ENCODE data around the gene CDH13.

CDH13 gene

DNA sequence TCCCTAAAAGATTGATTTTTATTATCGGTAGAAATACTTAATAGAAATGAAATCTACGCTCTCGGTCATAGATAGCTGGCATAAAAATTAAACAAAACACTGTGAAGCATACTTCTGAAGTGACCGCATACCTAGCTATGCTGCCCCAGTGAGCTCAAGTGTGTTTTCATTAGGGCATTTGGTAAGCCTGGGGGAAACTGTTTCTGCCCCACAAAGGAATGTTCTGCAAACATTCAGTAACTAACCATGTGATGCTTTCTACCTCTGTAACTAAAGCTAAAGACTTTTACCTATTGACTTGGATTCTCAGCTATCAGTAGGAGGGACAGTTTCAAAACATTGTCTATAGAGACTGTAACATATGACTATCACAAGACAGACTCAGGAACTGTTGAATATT, 1087.5 kb downstream of the CDH13 start:
- DNase-seq, result no peak

DNA sequence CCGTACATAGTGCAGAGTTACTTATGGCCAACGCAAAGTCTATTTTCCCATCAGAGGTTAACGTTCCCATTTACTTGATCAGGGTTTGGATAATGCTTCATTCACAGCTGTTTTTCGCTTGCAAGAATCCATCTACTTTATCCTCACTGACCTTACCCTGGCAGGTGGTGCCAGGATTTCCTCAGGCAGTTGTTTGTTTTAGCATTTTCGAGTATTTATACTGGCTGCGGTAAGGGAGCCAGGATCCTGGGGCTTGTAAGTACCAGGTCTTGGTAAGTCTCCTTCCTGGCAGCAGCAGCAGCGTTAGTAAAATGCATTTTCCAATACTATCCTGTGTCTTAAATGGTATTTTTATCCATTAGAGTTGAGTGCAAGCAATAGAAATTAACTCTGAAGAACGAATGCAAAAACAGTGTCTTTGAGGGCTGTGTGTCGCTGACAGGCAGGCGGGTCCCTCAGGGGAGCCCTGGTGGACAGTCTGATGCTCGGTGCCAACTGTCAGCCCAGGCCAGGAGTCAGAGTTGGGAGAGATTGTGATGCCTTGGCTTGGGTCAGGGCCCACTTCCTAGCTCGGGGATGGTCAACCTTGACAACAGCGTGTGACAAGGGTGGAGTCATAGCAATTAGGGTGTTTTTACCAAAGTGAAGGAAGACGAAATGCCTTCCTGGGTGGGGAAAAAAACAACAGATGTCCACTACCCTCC, 1088.6 kb downstream of the CDH13 start:
- peak; percentile 92 for DNase-seq

DNA sequence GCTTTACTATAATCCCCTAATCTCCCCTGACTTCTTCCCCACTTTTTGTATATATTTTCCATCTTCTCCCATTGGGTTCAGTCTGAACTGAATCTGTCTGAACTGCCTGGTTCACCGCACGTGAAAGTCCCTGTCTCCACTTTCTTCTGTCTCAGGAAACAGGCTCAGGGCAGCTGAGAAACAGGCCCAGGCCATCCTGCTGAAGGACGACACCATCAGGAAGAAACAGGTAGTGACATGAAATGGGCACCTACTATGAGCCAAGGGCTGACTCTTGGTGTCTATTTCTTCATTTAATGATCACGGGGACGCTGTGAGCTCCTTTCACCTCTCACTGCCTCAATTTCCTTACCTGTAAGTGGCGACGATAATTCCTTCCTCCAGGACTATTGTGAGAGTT, 1090.5 kb downstream of the CDH13 start:
- no peak for DNase-seq

DNA sequence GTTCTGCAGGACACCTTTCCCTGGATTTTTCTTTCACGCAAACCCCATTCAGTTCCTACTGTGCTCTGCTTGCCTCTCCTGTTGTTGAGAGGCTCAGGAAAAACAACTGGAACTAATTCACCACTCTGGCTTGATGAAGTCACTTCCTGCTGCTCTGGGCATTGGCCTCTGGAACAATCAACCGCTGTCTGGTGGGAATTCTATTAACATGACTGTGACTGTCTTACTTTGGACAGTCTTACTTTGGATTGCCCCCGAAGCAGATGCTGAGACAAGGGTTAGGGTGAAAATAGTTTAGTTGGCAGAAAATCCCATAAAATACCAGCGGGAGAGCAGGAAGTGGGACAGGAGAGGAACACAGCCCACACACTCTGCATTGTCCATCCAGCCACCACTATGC, 1091.0 kb downstream of the CDH13 start:
- no peak for DNase-seq

DNA sequence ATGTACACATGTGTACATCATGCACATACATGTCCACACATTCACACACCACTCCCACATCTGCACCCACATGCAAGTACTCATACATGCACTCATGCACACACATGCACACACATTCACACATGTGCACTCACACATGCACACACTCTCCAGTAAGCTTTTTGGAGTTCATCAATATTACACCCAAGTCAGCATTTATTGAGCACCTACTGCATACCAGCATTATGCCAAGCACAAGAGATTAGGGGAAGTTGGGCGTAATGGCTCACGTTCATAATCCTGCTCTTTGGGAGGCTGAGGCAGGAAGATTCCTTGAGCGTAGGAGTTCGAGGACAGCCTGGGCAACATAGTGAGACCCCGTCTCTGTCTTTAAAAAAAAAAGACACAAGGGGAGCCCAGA, 1093.4 kb downstream of the CDH13 start:
- no peak for DNase-seq

DNA sequence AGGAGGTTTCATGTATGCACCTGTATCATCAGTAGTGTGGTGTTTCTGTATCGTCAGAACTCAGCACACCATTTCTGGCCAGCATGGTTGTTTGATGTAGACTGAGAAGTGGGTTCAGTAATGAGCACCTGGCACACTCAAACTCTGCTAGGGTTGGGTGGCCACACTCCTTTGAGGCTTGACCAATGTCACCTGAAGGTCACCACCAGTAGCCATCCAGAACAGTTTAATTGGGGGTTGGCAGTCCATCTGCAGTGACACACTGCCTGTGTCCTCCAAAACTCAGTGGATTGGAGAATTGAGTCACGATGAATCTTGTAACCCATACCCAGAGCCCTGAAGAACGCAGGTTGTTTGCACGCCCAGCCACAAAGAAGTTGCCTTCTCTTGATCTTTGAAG, 1094.2 kb downstream of the CDH13 start:
- no peak for DNase-seq

DNA sequence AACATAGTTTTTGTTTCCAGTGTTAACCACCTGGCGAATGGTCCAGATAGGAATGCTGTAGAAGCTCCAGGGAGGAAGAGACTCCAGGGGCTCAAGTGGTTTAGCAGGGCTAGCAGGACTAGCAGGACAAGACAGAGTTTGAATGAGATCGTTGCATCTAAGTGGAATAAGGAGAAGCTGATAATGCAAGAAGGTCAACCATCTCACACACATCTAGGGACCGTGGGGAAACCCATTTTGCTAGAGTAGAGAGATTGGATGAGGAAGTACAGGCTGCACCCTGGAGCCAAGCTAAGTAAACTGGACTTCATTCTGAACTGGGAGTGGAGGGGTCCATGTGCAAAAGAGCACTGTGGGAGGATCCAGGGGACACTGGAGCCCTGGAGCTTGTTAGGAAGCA, 1094.9 kb downstream of the CDH13 start:
- no peak for DNase-seq

DNA sequence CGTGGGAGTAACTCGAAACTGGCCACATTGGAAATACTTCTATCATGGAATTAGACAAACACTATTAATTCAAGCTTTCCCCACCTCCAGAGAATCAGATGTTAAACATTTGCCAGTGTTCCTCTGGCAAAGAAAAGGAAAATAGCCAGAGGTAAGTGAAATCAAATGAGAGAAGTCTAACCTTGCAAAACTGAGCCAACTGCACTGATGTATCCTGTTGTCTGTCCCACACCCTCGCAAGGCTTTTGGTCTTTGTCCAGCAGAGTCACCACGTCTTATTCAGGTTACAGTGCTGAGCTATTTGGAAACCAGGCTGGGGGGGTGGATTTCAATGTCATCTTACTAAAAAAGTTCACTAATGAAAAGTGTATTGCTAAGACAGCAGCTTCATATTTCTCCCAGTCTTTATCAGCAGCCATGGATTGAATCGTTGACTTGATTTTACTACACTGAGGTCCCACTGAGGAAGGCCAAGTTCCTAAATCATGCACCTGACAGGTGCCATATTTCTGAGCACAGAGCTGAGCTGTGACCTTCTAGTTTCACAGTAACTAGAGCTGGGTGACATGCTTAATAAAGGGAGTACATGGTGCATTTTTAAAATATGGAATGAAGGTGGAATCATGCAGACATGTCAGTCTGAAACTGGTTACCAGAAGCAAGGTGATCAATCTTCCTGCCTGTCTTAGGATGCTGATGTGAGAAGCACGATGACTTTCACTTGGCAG, 1095.9 kb downstream of the CDH13 start:
- DNase-seq, result no peak

DNA sequence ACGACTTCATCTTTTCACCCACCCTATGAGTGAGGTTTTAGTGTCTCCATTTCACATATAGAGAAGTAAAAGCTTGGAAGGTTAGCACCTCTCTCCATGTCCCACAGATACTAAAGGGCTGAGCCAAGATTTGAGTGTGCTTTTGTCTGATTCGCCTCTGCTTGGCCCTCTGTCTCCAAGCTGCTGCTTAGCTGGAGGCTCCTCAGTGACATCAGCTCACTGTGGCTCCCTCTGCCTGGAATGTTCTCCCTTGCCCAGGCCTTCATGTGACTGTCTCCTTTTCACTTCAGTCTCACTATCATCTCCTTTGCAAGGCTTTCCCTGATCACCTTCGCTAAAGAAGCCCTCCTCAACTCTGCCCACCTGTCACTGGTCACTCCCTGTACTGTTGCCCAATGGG, 1096.5 kb downstream of the CDH13 start:
- no peak for DNase-seq

DNA sequence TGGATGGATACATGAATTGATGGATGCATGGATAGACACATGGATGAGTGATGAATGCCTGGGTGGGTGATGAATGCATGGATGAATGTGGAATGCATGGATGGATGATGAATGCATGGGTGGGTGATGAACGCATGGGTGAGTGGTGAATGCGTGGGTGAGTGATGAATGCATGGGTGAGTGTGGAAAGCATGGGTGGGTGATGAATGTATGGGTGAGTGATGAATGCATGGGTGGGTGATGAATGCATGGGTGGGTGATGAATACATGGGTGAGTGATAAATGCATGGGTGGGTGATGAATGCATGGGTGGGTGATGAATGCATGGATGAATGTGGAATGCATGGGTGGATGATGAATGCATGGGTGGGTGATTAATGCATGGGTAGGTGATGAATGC, 1097.1 kb downstream of the CDH13 start:
- no peak for DNase-seq

DNA sequence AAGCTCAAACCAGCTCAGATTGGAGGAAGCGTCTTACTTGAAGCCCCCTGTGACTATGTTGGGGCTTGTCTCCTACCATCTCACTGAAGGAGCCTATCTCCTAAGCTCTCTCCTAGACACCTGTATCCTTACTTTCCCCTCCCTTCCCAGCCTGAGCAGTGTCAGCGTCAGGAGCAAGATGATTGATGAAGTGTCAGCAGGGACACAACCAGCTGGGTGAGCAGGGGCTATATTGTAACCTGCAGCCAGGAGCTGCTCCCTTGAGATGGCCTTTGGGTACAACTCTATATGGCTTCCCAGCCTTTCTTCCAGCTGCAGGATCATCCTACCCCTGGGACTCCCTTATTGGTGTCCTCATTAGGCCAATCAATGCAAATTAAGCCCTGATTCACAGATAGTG, 1097.8 kb downstream of the CDH13 start:
- DNase-seq, result no peak

DNA sequence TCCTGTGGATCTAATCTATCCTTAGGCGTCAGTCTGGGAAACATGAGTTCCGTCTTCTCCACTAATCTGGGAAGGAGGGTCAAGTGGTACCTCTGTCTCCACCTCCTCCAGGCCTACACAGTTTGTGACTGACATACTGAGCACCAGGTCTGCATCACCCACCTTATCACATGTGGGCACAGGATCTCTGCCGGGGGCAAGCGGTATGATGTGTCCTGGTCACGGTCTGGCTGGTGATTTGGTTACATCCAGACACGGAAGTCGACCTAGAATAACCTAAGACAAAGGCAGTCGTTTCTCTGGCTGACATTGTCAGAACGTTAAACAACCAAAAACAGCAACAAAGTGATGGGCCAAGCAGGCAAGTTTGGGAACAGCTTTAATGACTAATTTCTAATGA, 1098.5 kb downstream of the CDH13 start:
- DNase-seq, result no peak

DNA sequence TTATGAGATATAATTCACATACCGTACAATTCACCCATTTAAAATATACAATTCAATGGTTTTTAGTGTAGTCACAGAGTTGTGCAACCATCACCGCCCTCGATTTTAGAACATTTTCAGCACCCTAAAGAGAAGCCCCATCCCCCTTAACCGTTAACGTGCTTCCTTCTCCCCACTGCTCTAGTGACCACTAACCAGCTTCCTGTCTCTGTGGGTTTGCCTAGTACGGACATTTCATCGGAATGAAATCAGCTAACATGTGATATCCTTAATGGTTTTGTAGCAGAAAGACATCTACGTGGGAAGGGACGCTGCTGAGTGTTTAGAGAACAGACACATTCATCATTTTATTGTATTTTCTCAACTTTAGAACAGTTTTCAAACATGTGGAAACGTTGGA, 1100.2 kb downstream of the CDH13 start:
- DNase-seq, result no peak

DNA sequence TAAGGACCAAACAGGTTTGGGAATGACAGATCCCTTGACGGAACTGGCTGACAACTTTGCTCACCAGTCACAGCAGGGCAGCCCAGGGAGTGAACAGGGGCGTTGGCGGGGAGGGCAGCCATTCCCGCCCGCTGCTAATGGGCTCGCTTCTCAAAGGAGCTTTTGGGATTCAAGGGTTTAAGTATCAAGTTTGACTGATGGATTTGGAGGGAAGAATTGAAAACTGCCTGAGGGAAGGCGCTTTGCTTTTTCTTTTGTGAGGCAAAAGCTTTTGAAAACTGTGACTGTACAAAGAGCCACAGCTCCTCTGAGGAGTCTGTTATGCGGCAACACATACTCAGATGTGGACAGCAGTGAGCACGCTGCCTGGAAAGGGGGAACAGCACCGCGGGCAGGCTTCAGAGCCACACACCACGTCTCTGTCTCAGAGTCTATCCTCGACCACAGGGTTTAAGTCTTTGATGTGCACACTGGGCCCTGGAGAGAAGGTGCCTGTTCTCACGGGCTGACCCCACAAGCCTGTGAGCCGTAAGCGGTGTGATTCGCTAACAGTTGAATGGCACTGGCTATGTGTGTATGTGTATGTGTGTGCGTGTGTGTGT, 1101.1 kb downstream of the CDH13 start:
- no peak for DNase-seq

DNA sequence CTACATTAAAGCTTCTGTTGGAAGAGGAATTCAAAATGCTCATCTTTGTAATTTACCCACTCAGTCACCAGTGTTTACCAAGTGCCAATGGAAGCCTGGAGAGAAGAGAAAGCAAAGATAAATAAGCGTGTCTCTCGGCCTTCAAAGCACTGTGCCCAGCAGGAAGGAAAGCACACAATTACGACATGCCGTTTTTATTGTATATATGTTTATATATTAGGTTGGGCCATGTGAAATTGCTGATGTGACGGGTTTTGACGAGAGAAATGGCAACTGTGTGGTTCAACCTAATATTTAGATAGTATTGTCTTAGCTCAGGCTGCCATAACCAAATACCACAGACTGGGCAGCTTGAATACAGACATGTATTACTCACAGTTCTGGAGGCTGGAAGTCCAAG, 1101.7 kb downstream of the CDH13 start:
- no peak for DNase-seq

DNA sequence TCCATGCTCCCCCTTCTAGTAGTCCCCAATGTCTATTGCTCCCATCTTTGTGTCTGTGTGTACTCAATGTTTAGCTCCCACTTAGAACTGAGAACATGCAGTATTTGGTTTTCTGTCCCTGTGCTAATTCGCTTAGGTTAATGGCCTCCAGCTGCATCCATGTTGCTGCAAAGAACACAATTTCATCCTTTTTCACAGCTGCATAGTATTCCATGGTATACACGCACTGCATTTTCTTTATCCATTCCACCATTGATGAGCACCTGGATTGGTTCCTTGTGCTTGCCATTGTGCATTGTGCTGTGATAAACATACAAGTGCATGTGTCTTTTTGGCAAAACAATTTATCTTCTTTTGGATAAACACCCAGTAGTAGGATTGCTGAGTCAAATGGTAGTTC, 1104.0 kb downstream of the CDH13 start:
- no peak for DNase-seq

DNA sequence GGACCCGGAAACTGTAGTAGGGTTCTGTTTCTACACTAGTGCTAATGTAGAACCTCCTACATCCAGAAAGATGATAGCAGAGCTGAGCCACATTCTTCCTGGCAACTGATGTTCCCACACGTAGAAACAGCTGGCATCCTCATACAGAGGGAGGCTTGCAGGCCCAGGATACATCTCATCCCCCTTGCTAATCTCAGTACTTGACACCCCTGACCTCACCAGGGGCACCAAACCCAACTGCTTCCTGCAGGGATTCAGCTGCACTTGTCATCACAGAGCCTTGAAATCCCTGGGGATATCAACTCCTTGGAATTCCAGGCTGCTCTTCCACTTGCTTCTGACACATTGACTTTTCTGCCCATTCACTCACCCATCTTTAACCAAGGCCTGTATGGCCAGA, 1105.8 kb downstream of the CDH13 start:
- no peak for DNase-seq

DNA sequence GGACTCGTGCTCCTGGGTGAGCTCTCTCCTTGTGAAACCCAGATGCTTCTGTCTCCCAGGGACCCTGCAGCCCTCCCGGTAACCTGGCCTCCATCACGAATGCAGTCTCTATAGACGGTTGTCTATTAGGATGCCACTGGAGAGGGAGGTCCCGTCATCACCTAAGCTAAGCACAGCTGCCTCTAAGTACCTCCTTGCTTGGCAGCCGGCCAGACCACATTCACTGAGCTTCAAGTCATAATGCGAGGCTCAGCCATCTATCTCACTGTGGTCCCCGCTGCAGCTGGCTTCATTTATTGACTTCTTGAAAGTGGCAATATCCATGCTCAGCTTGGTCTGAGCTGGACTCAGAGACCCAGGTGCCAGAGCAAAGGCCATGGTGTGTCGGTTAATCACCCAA, 1106.5 kb downstream of the CDH13 start:
- peak; percentile 60 for DNase-seq

DNA sequence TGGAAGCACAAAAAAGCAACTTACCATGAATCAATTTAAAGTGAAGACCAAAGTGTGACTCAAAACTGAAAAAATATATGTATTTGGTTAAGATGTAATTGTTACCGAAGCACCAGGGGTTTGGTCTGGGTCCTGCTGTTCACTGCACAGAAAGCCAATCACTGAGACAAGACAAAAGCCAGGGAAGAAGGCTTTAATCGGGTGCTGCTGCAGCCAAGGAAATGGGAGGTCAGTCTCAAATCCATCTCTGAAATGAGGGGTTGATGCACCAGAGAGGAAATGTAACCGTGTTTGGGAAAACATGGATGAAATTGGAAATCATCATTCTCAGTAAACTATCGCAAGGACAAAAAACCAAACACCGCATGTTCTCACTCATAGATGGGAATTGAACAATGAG, 1107.4 kb downstream of the CDH13 start:
- DNase-seq, result no peak

DNA sequence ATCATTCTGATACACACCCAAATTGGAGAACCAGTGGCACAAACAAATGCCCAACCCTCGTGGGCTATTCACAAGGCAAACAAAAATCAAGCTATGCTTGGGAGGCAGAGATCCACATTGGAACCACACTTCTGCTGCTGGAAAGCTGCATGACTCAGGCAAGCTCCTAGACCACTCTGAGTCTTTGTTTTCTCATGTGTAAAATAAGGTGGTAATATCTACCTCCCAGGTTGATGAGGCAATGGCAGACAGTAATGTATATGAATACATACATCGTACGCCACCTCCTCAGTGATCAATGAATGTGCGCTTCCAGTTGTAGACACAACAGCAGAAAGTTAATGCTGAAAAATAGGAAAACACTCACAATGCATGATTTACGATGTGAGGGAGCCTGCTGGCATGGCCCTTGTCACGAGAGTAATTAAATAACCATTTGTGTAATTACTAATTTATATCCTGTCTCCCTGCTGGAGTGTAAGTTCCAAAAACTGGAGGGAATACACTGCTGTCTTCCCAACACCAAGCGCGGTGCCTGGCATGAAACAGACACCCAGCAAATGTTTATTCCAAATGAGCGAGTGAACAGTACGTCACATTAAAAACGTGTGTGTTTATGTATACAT, 1111.1 kb downstream of the CDH13 start:
- no peak for DNase-seq

DNA sequence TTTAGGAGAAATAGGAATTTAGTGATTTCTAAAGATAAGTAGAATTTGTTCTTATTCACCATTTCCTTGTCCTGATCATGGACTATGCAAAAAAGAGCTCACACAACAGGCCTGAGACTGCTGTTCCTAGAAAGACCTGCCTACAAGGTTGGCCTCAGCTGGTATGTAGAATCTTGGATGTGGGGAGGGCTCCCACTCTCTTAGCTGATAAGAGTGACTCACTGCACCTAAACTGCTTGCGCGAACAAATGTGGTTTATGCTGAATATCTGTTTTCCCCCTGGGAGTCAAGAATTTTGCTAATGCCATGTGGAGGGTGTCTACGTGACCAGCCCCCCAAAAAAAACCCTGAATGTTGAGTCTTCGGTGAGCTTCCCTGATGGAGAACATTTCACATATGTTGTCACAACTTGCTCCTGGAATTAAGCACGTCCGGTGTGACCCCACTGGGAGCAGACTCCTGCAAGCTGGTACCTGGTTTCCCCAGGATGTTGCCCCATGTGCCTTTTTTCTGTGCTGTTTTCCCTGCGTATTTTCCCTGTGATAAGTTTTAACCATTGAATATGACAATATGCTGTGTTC, 1112.2 kb downstream of the CDH13 start:
- DNase-seq, result no peak

DNA sequence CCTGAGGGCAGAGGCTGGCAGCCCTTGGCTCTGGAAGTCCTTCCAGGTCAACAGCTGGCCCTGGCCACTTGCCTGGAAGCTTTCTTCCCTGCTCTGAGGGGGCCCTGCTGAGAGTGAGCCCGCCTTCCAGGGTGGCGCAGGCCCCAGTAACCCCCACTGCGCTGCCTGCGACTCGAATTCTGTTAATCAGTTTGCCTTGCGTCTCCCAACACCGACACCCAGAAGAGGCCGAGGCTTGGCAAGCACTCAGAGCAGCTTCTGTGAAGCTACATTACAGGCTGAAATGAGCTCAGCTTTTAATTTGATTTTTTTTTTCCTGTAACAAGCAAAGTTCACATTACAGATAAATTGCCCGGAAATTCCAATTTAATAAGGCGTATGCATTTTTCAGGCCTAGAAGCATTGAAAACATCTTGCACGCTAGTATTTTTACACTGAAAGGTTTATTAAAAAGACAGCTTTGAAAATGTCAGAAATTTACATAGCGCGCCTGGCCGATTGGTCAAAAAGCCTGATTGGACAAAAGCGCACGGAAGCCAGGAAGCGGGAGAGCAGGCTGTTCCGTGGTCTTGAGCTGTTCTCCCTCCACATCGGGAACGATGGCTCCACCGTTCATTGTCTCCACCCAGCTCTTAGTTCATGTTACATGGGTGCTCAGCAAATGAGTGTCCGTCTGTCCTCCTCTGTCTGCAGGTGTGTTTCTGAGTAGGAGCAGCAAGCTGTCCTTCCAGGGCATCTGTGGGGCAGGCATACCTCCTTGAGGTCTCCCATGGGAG, 1115.5 kb downstream of the CDH13 start:
- peak; percentile 86 for DNase-seq

DNA sequence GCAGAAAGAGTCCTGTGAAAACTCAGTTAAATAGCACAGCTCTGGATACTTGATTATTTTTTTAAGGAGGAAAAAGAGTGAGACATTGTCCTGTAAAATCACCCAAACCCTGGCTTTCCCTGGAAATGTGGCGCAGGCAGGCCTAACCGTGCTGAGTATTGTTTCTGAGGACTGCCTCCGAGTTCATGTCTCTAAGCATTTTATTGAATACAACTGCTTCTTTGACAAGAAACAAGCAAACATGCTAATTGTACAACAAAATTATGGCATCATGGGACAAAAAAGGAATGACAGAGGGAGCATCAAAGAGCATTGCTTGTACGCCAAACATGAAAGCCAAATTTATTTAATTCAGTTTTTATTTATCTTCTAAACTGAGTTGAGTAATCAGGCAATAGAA, 1116.5 kb downstream of the CDH13 start:
- no peak for DNase-seq

All from NCI-H1092 (cell line).